Measurements from ENCODE around the gene SHH.
"Not testable (repeated sequence)": the region's sequence is repeated elsewhere in the genome, so short reads cannot be mapped to it uniquely, and the experiment has no call there.

SHH gene

GRCh38 chr7:155818820-155819168, 6.5 kb upstream of the SHH start:
- no peak for DNase-seq

GRCh38 chr7:155818154-155818819, 6.0 kb upstream of the SHH start:
- DNase-seq, result no peak

- not testable (repeated sequence) for DNase-seq
These were observed 5.3 kb upstream of the SHH start for GRCh38 chr7:155817515-155817914.

DNA sequence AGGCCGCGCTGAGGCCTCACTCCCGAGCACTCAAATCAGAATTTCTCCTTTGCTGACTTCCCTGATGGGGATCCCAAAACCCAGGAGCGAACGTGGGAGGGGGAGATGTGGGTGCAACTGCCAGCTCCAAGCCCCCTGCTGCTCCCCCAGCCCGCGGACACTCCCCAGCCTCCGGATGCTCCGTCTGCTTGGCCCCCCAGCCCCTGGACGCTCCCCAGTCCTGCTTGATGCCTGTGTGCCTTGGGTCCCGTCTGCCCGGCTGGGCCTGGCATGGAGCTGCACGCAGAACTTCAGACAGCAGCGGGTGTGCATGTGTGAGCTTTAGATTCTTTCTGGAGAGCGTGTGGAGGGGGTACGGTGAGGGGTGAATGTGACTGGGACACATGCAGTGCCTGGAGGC, 4.7 kb upstream of the SHH start:
- DNase-seq, result no peak

- DNase-seq, result no peak
These were observed 3.9 kb upstream of the SHH start for GRCh38 chr7:155816192-155816508.

DNA sequence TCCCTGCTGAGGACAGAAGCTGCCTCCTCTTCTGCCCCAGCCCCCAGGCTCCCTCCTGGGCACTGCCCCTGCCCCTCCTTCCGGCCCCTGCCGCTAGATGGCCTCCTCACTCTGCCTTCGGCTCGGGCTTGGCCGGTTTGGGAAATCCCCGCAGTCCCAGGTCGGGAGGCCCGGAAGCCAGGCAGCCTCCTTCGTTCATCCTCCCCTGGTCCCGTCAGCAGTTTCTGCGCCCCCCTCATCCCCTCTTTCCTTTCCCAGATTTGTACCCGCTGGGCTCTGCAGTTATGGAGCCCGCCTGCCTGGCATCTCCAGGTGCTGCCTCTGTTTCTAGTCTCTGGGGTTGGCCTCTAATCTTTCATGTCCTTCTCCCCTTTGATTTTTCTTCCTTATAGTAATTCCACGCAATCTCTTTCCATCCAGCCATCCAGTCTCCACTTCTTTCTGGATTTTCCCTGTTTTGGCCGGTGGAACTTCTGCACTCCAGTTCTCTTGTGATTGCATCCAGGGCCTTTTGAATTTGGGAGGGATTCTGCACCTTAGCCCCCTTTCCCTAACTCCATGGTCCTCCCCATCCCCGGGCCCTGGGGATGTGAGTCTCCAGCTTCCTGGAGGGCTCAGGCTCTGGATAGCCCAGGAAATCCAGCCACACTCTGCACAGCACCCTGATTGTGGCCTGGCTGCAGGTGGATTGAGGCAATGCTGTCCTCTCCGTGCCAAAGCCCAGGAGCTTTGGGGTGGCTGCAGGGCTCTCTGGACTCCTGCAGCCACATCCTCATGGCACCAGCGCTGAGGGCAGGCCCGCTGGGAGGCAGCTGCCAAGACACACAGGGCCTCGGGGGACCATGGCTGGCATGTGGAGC, 3.3 kb upstream of the SHH start:
- DNase-seq, result peak; percentile 66

DNA sequence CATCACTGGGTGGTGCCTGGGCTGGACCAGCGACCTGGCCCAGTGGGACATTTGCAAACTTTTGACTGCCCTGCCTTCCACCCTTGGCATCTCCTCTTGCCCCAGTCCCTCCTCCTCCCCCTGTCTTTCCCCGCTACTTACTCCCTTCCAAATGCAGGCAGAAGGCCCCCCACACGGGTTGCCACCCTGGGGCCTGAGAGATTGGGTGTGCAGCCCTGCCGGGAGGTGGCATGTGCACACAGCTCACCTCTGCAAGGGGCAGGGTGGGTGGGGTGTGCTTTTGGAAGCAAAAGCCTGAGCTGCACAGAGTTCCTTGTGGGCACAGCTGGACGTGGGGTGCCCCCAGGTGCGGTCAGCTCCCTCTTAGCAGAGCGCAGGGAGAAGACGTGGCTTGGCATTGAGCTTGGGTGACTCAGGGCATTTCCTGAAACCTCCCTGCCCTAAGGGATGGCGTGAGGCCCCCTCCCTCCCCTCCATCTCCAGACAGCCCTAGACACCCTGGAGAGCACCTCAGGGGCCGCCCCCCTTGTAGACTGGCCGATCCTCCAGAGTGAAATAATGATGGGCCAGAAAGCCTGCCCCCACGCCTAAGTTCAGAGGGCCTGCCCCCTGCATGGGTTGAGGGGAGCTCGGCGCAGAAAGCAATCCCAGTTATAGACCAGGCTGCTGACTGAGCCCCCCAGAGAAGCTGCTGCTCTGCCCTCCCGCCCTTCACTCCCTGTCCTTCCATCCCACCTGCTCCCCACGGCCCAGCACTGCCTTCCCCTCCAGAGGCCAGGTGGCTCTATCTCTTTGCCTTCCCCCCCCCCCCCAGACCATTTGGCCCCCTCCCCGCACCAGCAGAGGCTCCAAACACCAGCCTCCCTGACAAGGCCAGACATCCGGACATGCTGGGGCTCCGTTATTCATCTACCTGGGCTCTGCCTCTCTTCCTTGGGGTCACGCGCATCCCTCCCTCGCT, 2.3 kb upstream of the SHH start:
- DNase-seq, result no peak

DNA sequence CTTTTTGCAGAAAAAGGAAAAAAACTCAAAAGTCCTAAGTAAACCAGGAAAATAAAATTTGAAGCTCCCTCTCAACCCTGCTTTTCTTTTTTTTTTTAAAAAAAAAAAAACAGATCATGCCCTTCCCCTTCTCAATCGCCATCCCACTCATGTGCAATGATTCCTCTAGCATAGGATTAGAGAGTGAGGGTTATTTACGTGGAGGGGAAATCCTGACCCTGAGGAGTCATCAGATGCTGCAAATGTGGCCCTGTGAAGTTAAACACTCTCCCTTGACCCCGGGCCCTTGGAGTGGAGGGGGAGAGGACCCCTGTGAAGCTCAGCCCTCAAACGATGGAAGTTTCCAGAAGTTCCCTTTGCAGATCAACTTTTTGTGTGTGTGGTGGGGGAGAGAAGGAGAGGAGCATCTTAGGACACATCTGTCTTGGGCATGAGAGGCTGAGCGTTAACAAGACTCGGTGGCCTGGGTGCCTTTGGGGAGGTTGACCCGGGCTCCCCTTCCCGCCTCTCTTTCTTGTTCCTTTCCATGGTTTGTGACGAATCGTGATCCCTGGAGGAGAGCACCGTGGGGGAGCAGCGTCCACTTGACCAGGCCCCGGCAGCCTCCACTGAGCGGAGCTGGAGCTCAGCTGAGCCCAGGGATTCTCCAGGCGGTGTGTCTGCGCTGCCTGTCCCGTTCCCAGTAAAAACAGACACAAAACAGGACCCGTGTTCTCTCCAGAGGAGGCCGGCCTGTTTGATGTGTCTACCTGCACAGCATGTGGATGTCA, 1.5 kb upstream of the SHH start:
- no peak for DNase-seq

DNA sequence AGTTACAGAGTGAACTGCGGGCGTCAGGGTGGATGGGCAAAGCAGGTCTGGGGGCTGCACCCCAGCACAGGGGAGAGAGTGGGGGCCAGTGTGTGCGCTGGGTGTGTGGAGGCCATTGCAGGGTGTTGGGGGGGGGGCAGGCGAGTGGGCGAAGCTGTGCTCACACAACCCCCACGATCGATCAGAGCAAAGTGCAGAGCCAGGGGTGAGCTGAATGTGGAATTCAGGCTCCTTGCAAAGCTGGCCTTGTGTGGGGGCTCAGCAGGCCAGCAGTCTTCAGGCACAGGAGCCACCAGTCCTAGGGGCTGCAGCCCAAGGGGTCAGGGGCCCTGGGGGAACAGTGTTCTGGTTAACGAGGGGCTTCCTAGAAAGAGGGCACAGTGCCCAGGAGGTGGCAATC, 862 bp upstream of the SHH start:
- DNase-seq, result no peak

GRCh38 chr7:155811560-155811894, 736 bp downstream of the SHH start:
- DNase-seq, result no peak

- no peak for DNase-seq
These were observed 1.3 kb downstream of the SHH start for GRCh38 chr7:155810770-155811559.

- DNase-seq, result no peak
These were observed 2.1 kb downstream of the SHH start for GRCh38 chr7:155809947-155810769.

- no peak for DNase-seq
These were observed 2.8 kb downstream of the SHH start for GRCh38 chr7:155809332-155809946.

- no peak for DNase-seq
These were observed 3.5 kb downstream of the SHH start for GRCh38 chr7:155808549-155809331.

GRCh38 chr7:155807789-155808548, 4.3 kb downstream of the SHH start:
- no peak for DNase-seq

GRCh38 chr7:155807065-155807671, 5.1 kb downstream of the SHH start:
- no peak for DNase-seq

- no peak for DNase-seq
These were observed 6.0 kb downstream of the SHH start for GRCh38 chr7:155806096-155806871.

GRCh38 chr7:155805826-155806095, 6.5 kb downstream of the SHH start:
- DNase-seq, result no peak

All from activated T-cell treated with anti-CD3 and anti-CD28 coated beads, Interleukin-2, amount 50 U/mL, for 1 hour (primary cell).